HG03196 (cell line): Measurements from ENCODE around the gene BRAT1.

Source experiments
- ATAC-seq: cut with Tn5 transposase; IDR thresholded peaks from one replicate; pipeline ENCODE4 v1.9.1; 2021; ENCODE audit not compliant: unreplicated experiment

The BRAT1 gene

GRCh38 chr7:2514473-2515423 lies 40.6 kb downstream of the BRAT1 start:
- ATAC-seq: no peak

- ATAC-seq: no peak
Measured at GRCh38 chr7:2513702-2514101, 41.6 kb downstream of the BRAT1 start.

- ATAC-seq: no peak
Measured at GRCh38 chr7:2512713-2513112, 42.6 kb downstream of the BRAT1 start.

GRCh38 chr7:2512179-2512661 lies 43.1 kb downstream of the BRAT1 start:
- ATAC-seq: no peak

- no peak for ATAC-seq
Measured at GRCh38 chr7:2511769-2512168, 43.6 kb downstream of the BRAT1 start.

- ATAC-seq: no peak
Measured at GRCh38 chr7:2510909-2511768, 44.2 kb downstream of the BRAT1 start.

- no peak for ATAC-seq
Measured at GRCh38 chr7:2510130-2510776, 45.1 kb downstream of the BRAT1 start.

- no peak for ATAC-seq
Measured at GRCh38 chr7:2509298-2509906, 45.9 kb downstream of the BRAT1 start.

GRCh38 chr7:2508327-2509215 lies 46.8 kb downstream of the BRAT1 start:
- ATAC-seq: no peak

- ATAC-seq: no peak
Measured at GRCh38 chr7:2507917-2508306, 47.4 kb downstream of the BRAT1 start.

GRCh38 chr7:2507208-2507916 lies 48.0 kb downstream of the BRAT1 start:
- ATAC-seq: no peak

- ATAC-seq: no peak
Measured at GRCh38 chr7:2505401-2505800, 49.9 kb downstream of the BRAT1 start.

- no peak for ATAC-seq
Measured at GRCh38 chr7:2504889-2505375, 50.4 kb downstream of the BRAT1 start.

- no peak for ATAC-seq
Measured at GRCh38 chr7:2504128-2504888, 51.0 kb downstream of the BRAT1 start.

- no peak for ATAC-seq
Measured at GRCh38 chr7:2503056-2503941, 52.0 kb downstream of the BRAT1 start.

GRCh38 chr7:2502647-2502966 lies 52.7 kb downstream of the BRAT1 start:
- no peak for ATAC-seq

GRCh38 chr7:2501947-2502646 lies 53.2 kb downstream of the BRAT1 start:
- ATAC-seq: no peak
